SU-DHL-6 (cell line): ENCODE data around the gene APC.

Experiments
- H2AFZ ChIP-seq: fragments of 200-600 bp; sonication (generic); 2 replicates; pipeline ENCODE4 v1.6.1; 2014; ENCODE audit warnings: low read depth, mild to moderate bottlenecking, moderate library complexity, mixed read lengths, antibody characterized with exemption, low read length; ENCODE audit not compliant: severe bottlenecking
- H3F3A ChIP-seq: fragments of 200-600 bp; shearing (Covaris generic); 2 replicates; pipeline ENCODE4 v1.6.0; 2016; ENCODE audit warnings: antibody characterized with exemption, mild to moderate bottlenecking; ENCODE audit not compliant: insufficient read depth
- H3K27ac ChIP-seq: fragments of 200-600 bp; sonication (generic); 2 replicates; pipeline ENCODE4 v1.5.1; 2016; ENCODE audit warnings: low read depth, mild to moderate bottlenecking, low read length, moderate library complexity, mixed read lengths
- H3K27me3 ChIP-seq: fragments of 200-600 bp; sonication (generic), shearing (Covaris generic); 2 replicates; pipeline ENCODE4 v1.6.0; 2014; ENCODE audit warnings: mild to moderate bottlenecking, low read length
- H3K36me3 ChIP-seq: fragments of 200-600 bp; sonication (generic); 2 replicates; pipeline ENCODE4 v1.6.1; 2014; ENCODE audit warnings: mild to moderate bottlenecking, low read length, mixed read lengths
- H3K4me2 ChIP-seq: fragments of 300-600, 200-600 bp; shearing (Covaris generic), sonication (generic); 2 replicates; pipeline ENCODE4 v1.6.0; 2014; ENCODE audit warnings: low read length, low read depth, mild to moderate bottlenecking; ENCODE audit not compliant: poor library complexity, severe bottlenecking
- H3K4me3 ChIP-seq: fragments of 200-600 bp; sonication (generic); 2 replicates; pipeline ENCODE4 v1.5.1; 2014; ENCODE audit warnings: antibody characterized with exemption, low read length, mild to moderate bottlenecking, mixed read lengths; ENCODE audit not compliant: insufficient read depth, poor library complexity, severe bottlenecking
- H3K79me2 ChIP-seq: fragments of 200-600 bp; sonication (generic); 2 replicates; pipeline ENCODE4 v1.6.1; 2014; ENCODE audit warnings: mild to moderate bottlenecking, low read length, moderate library complexity; ENCODE audit not compliant: insufficient read depth
- H3K9ac ChIP-seq: fragments of 200-600 bp; sonication (generic); 2 replicates; pipeline ENCODE4 v1.7.0; 2014; ENCODE audit warnings: mild to moderate bottlenecking, low read length
- H3K9me2 ChIP-seq: fragments of 200-600 bp; sonication (generic); replicated peaks from 2 replicates; pipeline ENCODE4 v1.6.1; 2014; ENCODE audit warnings: low read length; ENCODE audit not compliant: insufficient read depth
- H3K9me3 ChIP-seq: fragments of 200-600 bp; sonication (generic); 2 replicates; pipeline ENCODE4 v1.6.1; 2014; ENCODE audit warnings: low read length, mixed read lengths; ENCODE audit not compliant: insufficient read depth
- H4K20me1 ChIP-seq: fragments of 200-600 bp; sonication (generic); 2 replicates; pipeline ENCODE4 v1.6.1; 2014; ENCODE audit warnings: low read depth, mild to moderate bottlenecking, antibody characterized with exemption, low read length, moderate library complexity, mixed read lengths
- EZH2phosphoT487 ChIP-seq: fragments of 200-600 bp; sonication (generic), shearing (Covaris generic); conservative IDR thresholded peaks from 2 replicates; pipeline ENCODE4 v1.6.1; 2018; ENCODE audit warnings: mild to moderate bottlenecking, antibody characterized with exemption, low read length, moderate library complexity, mixed read lengths
- TF ChIP-seq, protein P1 (sequence below): fragments of 200-600 bp; sonication (generic); IDR thresholded peaks from one replicate; pipeline ENCODE4 v1.5.1; 2017; ENCODE audit warnings: antibody characterized with exemption, mild to moderate bottlenecking, low read length, moderate library complexity; ENCODE audit not compliant: insufficient read depth, poor library complexity, severe bottlenecking

APC gene

DNA sequence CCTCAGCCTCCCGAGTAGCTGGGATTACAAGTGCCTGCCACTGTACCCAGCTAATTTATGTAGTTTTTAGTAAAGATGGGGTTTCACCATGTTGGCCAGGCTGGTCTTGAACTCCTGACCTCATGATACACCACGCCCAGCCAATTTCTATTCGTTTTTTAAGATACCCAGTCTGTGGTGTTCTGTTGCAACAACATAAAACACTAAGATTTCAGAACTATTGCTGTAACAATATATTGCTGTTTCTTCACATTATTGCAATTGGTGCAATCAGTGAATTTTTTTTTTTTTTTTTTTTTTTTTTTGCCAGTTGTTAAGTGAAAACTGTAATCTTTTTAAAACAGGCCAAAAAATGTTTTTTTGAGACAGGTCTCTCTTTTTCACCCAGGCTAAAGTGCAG is 133.3 kb downstream of the APC start:
- H4K20me1 ChIP-seq = no peaks in the 10 kb centered on the region
- no peaks in the 10 kb centered on the region for H3K27me3 ChIP-seq
- H3K36me3 ChIP-seq = peaks cover 20% of the 10 kb centered on the region
- H3F3A ChIP-seq = peaks cover 13% of the 10 kb centered on the region; the same call in 1 of the 2 replicates
- no peak for TF ChIP-seq EZH2phosphoT487
- TF ChIP-seq, protein P1, sequence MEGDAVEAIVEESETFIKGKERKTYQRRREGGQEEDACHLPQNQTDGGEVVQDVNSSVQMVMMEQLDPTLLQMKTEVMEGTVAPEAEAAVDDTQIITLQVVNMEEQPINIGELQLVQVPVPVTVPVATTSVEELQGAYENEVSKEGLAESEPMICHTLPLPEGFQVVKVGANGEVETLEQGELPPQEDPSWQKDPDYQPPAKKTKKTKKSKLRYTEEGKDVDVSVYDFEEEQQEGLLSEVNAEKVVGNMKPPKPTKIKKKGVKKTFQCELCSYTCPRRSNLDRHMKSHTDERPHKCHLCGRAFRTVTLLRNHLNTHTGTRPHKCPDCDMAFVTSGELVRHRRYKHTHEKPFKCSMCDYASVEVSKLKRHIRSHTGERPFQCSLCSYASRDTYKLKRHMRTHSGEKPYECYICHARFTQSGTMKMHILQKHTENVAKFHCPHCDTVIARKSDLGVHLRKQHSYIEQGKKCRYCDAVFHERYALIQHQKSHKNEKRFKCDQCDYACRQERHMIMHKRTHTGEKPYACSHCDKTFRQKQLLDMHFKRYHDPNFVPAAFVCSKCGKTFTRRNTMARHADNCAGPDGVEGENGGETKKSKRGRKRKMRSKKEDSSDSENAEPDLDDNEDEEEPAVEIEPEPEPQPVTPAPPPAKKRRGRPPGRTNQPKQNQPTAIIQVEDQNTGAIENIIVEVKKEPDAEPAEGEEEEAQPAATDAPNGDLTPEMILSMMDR = no peak
- no peak overlapping the region for H3K4me3 ChIP-seq
- H3K79me2 ChIP-seq = no peaks in the 10 kb centered on the region
- H3K27ac ChIP-seq = no peak overlapping the region
- no peaks in the 10 kb centered on the region for H3K9me3 ChIP-seq
- no peak overlapping the region for H3K9ac ChIP-seq
- H2AFZ ChIP-seq = no peak overlapping the region
- no peak overlapping the region for H3K4me2 ChIP-seq
- H3K9me2 ChIP-seq = no peaks in the 10 kb centered on the region

DNA sequence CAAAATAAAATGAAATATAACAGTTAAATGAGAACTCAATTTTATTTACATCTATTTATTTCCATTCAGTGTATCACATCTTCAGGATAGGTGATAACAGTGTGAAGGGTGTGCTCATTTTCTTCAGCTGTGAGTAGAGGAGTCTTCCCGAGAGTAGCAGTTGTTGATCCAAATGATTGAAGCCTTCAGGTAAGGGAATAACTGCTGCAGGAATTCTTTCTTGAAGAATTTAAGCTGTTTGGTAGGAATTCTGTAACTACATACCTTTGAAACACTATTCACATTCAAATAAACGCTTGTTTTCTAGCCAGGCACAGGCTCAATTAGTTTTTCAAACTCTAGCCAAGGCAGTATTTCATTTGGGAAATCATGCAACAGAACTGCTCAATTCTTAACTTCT is 138.7 kb downstream of the APC start:
- Histone ChIP-seq H3K27me3 (no peaks in the 10 kb centered on the region), H3K36me3 (peaks cover 12% of the 10 kb centered on the region; the same call in 1 of the 2 replicates), H3K27ac (no peak overlapping the region), H3K9me2 (no peaks in the 10 kb centered on the region), H4K20me1 (no peaks in the 10 kb centered on the region; the same call in 1 of the 2 replicates), H3K79me2 (no peaks in the 10 kb centered on the region), H3F3A (peaks cover 25% of the 10 kb centered on the region; the same call in 1 of the 2 replicates), H2AFZ (no peak overlapping the region), H3K9me3 (no peaks in the 10 kb centered on the region), H3K4me3 (no peak overlapping the region), H3K9ac (no peak overlapping the region), H3K4me2 (no peak overlapping the region)
- TF ChIP-seq, protein P1 = no peak
- no peak for TF ChIP-seq EZH2phosphoT487

DNA sequence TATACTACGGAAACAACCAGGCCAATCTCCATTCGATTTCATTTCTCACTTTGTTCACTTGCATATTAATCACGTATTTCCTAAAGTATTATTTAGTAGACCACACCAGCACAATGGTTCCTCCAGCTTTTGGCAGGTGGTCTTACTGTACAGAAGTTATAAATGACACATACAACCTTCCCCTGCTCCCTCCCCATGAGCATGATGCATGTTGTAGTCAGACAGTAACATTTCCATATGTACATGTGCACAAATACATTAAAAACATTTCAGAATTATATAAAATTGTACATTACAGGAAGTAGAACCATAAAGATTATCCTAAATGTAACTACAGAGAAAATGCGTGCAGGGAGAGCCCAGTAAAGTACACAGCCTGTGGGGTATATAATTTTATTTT is 140.4 kb downstream of the APC start:
- Histone ChIP-seq H3K27ac (no peak overlapping the region), H3K79me2 (no peaks in the 10 kb centered on the region), H2AFZ (no peak overlapping the region), H3K27me3 (no peaks in the 10 kb centered on the region), H4K20me1 (no peaks in the 10 kb centered on the region; the same call in 1 of the 2 replicates), H3F3A (peaks cover 21% of the 10 kb centered on the region; the same call in 1 of the 2 replicates), H3K9me3 (no peaks in the 10 kb centered on the region), H3K36me3 (peaks cover 12% of the 10 kb centered on the region; the same call in 1 of the 2 replicates), H3K9ac (no peak overlapping the region), H3K4me2 (no peak overlapping the region), H3K4me3 (no peak overlapping the region), H3K9me2 (no peaks in the 10 kb centered on the region)
- no peak for TF ChIP-seq EZH2phosphoT487
- TF ChIP-seq, protein P1 = no peak

DNA sequence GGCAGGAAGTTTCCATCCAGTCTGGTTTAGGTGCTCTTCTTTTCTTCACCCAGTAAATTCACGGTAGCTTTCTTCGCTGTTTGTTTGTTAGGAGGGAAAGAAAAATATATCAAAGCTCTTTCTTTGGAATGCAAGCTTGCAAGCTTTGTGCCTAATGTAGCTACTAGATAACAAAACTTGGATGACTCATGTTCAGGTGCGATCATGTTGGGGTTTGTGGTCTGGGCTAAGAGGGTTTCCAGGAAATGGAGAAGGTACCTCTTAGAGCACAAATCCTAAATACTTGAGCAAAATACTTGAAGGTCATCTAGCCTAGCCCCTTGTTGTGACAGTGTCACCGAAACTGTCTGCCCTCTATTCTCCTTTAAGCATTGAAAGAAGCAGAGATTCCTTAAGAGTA is 141.1 kb downstream of the APC start:
- no peak overlapping the region for H3K4me2 ChIP-seq
- no peaks in the 10 kb centered on the region for H3K9me2 ChIP-seq

More for the DNA sequence above, 141.1 kb downstream of the APC start:
- Histone ChIP-seq H3F3A (peaks cover 21% of the 10 kb centered on the region; the same call in 1 of the 2 replicates), H3K27ac (no peak overlapping the region), H2AFZ (no peak overlapping the region), H3K36me3 (peaks cover 12% of the 10 kb centered on the region; the same call in 1 of the 2 replicates), H3K27me3 (no peaks in the 10 kb centered on the region), H3K9me3 (no peaks in the 10 kb centered on the region), H3K79me2 (no peaks in the 10 kb centered on the region), H4K20me1 (no peaks in the 10 kb centered on the region; the same call in 1 of the 2 replicates), H3K4me3 (no peak overlapping the region), H3K9ac (no peak overlapping the region)
- TF ChIP-seq, protein P1 = no peak
- TF ChIP-seq EZH2phosphoT487 = no peak
